Spleen (tissue), 11 donors: ENCODE results near the gene MCTP1. TPM values are rescaled to one million over a fixed set of nuclear protein-coding genes. Genes with fewer than 3 reads are reported as not detected.

Experiments used
- DNase-seq: peaks from one replicate; pipeline ENCODE4 v3.0.0-alpha.2; 2020
- H3K27ac ChIP-seq, 8 donors: fragments of 200-600 bp; sonication (generic) in 7 of 8; 1 replicate in 4 of 8; 2 replicates in 4 of 8; pipeline versions ENCODE4 v1.5.0 to v1.8.0; 2016 to 2021; ENCODE audit warnings: inconsistent platforms in 4 of 8, mild to moderate bottlenecking in 4 of 8, moderate library complexity in 1 of 8
- H3K27me3 ChIP-seq, 7 donors: fragments of 200-600 bp; sonication (generic) in 6 of 7; replicated peaks in 1 of 7; 1 replicate in 4 of 7; 2 replicates in 3 of 7; pipeline versions ENCODE4 v1.5.0 to v1.8.0; 2016 to 2021; ENCODE audit warnings: inconsistent platforms in 3 of 7, mild to moderate bottlenecking in 1 of 7
- H3K36me3 ChIP-seq, 6 donors: fragments of 200-600 bp; sonication (generic) in 5 of 6; 1 replicate in 4 of 6; 2 replicates in 2 of 6; pipeline versions ENCODE4 v1.5.0 to v1.8.0; 2016 to 2021; ENCODE audit warnings: inconsistent platforms in 2 of 6
- H3K4me1 ChIP-seq, 6 donors: fragments of 200-600 bp; sonication (generic) in 5 of 6; 1 replicate in 3 of 6; 2 replicates in 3 of 6; pipeline versions ENCODE4 v1.5.0 to v1.8.0; 2016 to 2021; ENCODE audit warnings: inconsistent platforms in 3 of 6
- H3K4me3 ChIP-seq, 8 donors: fragments of 200-600 bp; sonication (generic) in 7 of 8; 1 replicate in 4 of 8; 2 replicates in 4 of 8; pipeline versions ENCODE4 v1.5.0 to v1.8.0; 2016 to 2021; ENCODE audit warnings: inconsistent platforms in 4 of 8, mild to moderate bottlenecking in 4 of 8, moderate library complexity in 2 of 8
- H3K9me3 ChIP-seq, 8 donors: fragments of 200-600 bp; sonication (generic) in 7 of 8; 1 replicate in 4 of 8; 2 replicates in 4 of 8; pipeline versions ENCODE4 v1.5.0 to v1.8.0; 2016 to 2021; ENCODE audit warnings: inconsistent platforms in 4 of 8
- CTCF ChIP-seq, 11 experiments: fragments of 200-600 bp in 7 of 11; fragments of 450-650 bp in 4 of 11; sonication (generic) in 4 of 11; IDR thresholded peaks in 8 of 11; conservative IDR thresholded peaks in 3 of 11; 1 replicate in 7 of 11; 2 replicates in 4 of 11; pipeline versions ENCODE4 v1.4.0 to v1.8.0; 2016 to 2021; ENCODE audit warnings: antibody characterized with exemption in 11 of 11, inconsistent platforms in 4 of 11, mild to moderate bottlenecking in 1 of 11
- POLR2A ChIP-seq, 3 donors: fragments of 450-650 bp; IDR thresholded peaks; one replicate each; pipeline ENCODE4 v1.5.1; 2017; ENCODE audit warnings: antibody characterized with exemption in 3 of 3, mild to moderate bottlenecking in 1 of 3
- POLR2AphosphoS5 ChIP-seq, 3 donors: sonication (generic); formaldehyde crosslinking; IDR thresholded peaks; one replicate each; pipeline ENCODE4 v1.5.1; 2017; ENCODE audit warnings: antibody characterized with exemption in 3 of 3
- WGBS, 5 donors: extraction: QIAGEN DNeasy Blood & Tissue Kit in 3 of 5; methylation state at CpG; one replicate each; pipeline versions ENCODE4 v1.1.5 to v1.1.7; 2013 to 2018; 5-methylcytosine and 5-hydroxymethylcytosine counted together
- intact Hi-C: fragments of 100-400 bp; cut with DNase I; formaldehyde crosslinking; loops from one replicate; pipeline ENCODE4 v1.15.0; 2023; ENCODE audit warnings: low total_unique reads
- polyA plus RNA-seq, 3 donors: library from polyadenylated mRNA; stranded (reverse); fragments of 200-250 nt; gene quantifications; one replicate each; pipeline ENCODE4 v1.2.1, GENCODE V29; 2013
- total RNA-seq, 7 donors: library from RNA; depleted of rRNA in 3 of 7; stranded (reverse); fragments of >200 nt in 3 of 7; fragmentation: NEBNext Ultra II Directional in 4 of 7; extraction: Animal tissue kit (Norgen Biotek cat#: 25700) in 4 of 7; gene quantifications; one replicate each; pipeline versions ENCODE4 v1.1.0 to v1.2.1, GENCODE V29; 2016 to 2021
- donor health status: healthy with polysubstance abuse.
- donor health status: DM: no; HTN: no; CAD: no; lungs with moderate emphysema.
- donor health status: DM: no; HTN: no; CAD: no.
- donor health status: Bipolar disorder and iron deficiency.
- donor health status: healthy.
- donor health status: DM: no; HTN: no; CAD: no.
- donor health status: DM: yes; HTN: yes; CAD: no.

MCTP1 gene
- total and polyA plus RNA-seq, 10 donors = 1.2 to 57.2 (median 29.4) TPM

- intact Hi-C loops = no loop called here
- no peak for DNase-seq
- no peaks in the 10 kb centered on the region for H3K4me1 ChIP-seq
- WGBS, 5 donors = 73 to 89% (median 78%) methylated on average over 5 of the region's 5 CpGs
- H3K9me3 ChIP-seq = no peaks in the 10 kb centered on the region
- TF ChIP-seq POLR2AphosphoS5 (IDR thresholded peaks at IDR 0.05) = no peak
- TF ChIP-seq CTCF (IDR thresholded peaks at IDR 0.05 in 8 of 11, conservative IDR thresholded peaks at IDR 0.05 in 3 of 11) = no peak
- no peak for TF ChIP-seq POLR2A (IDR thresholded peaks at IDR 0.05)
- no peak overlapping the region for H3K27ac ChIP-seq
- no peaks in the 10 kb centered on the region for H3K36me3 ChIP-seq
- no peak overlapping the region for H3K4me3 ChIP-seq
- no peaks in the 10 kb centered on the region for H3K27me3 ChIP-seq
Measured at GRCh38 chr5:94818904-94819303, 466.0 kb downstream of the MCTP1 start.

- no peaks in the 10 kb centered on the region for H3K36me3 ChIP-seq
- 76 to 90% (median 82%) methylated on average over 6 of the region's 6 CpGs for WGBS, 5 donors
- H3K4me1 ChIP-seq = no peaks in the 10 kb centered on the region
- H3K27me3 ChIP-seq = no peaks in the 10 kb centered on the region
- TF ChIP-seq POLR2AphosphoS5 (IDR thresholded peaks at IDR 0.05) = no peak
- TF ChIP-seq POLR2A (IDR thresholded peaks at IDR 0.05) = no peak
- no peak for TF ChIP-seq CTCF (IDR thresholded peaks at IDR 0.05 in 8 of 11, conservative IDR thresholded peaks at IDR 0.05 in 3 of 11)
- no peaks in the 10 kb centered on the region for H3K9me3 ChIP-seq
- no peak overlapping the region for H3K4me3 ChIP-seq
- intact Hi-C loops = no loop called here
- no peak overlapping the region for H3K27ac ChIP-seq
- DNase-seq = no peak
Measured at GRCh38 chr5:94815313-94816039, 469.4 kb downstream of the MCTP1 start.

- Histone ChIP-seq H3K27me3 (no peaks in the 10 kb centered on the region), H3K27ac (no peak overlapping the region), H3K4me3 (no peak overlapping the region), H3K36me3 (no peaks in the 10 kb centered on the region), H3K9me3 (no peaks in the 10 kb centered on the region), H3K4me1 (no peaks in the 10 kb centered on the region)
- WGBS, 5 donors = 62 to 87% (median 77%) methylated on average over 2 of the region's 2 CpGs
- intact Hi-C loops = no loop called here
- TF ChIP-seq CTCF (IDR thresholded peaks at IDR 0.05 in 8 of 11, conservative IDR thresholded peaks at IDR 0.05 in 3 of 11) = no peak
- TF ChIP-seq POLR2A (IDR thresholded peaks at IDR 0.05) = no peak
- no peak for TF ChIP-seq POLR2AphosphoS5 (IDR thresholded peaks at IDR 0.05)
- DNase-seq = no peak
Measured at GRCh38 chr5:94812232-94812631, 472.7 kb downstream of the MCTP1 start.

GRCh38 chr5:94811331-94811730 is 473.6 kb downstream of the MCTP1 start:
- Histone ChIP-seq H3K9me3 (no peaks in the 10 kb centered on the region), H3K36me3 (no peaks in the 10 kb centered on the region), H3K27ac (no peak overlapping the region), H3K4me3 (no peak overlapping the region), H3K27me3 (no peaks in the 10 kb centered on the region), H3K4me1 (no peaks in the 10 kb centered on the region)
- intact Hi-C loops = no loop called here
- 88 to 95% (median 92%) methylated on average over 6 of the region's 6 CpGs for WGBS, 5 donors
- TF ChIP-seq CTCF (IDR thresholded peaks at IDR 0.05 in 8 of 11, conservative IDR thresholded peaks at IDR 0.05 in 3 of 11) = no peak
- TF ChIP-seq POLR2A (IDR thresholded peaks at IDR 0.05) = no peak
- TF ChIP-seq POLR2AphosphoS5 (IDR thresholded peaks at IDR 0.05) = no peak
- DNase-seq = no peak
